Measurements from ENCODE around the gene PIP4K2C. TPM values are rescaled to one million over a fixed set of nuclear protein-coding genes. Genes with fewer than 3 reads are reported as not detected.

The PIP4K2C gene
- total RNA-seq, 1 experiment from 2014 or later, result 26.0 TPM

- peak overlapping the region; percentile 71 for H3K4me3 ChIP-seq (ENCODE audit: insufficient read depth, low read depth, low read length)
- H3K27me3 ChIP-seq (ENCODE audit: control insufficient read depth, insufficient read depth, low read length), result peaks cover 6% of the 10 kb centered on the region
- DNase-seq, result peak; percentile 72
- peaks cover 2% of the 10 kb centered on the region for H3K36me3 ChIP-seq (replicated peaks; ENCODE audit: control insufficient read depth, insufficient read depth, low read length)
Observed at GRCh38 chr12:57604992-57605810, 14.2 kb downstream of the PIP4K2C start.

GRCh38 chr12:57605811-57606311 lies 14.9 kb downstream of the PIP4K2C start:
- no peak overlapping the region; the same call in 1 of the 2 replicates for H3K4me3 ChIP-seq (ENCODE audit: insufficient read depth, low read depth, low read length)
- no peak for DNase-seq
- peaks cover 12% of the 10 kb centered on the region for H3K27me3 ChIP-seq (ENCODE audit: control insufficient read depth, insufficient read depth, low read length)
- H3K36me3 ChIP-seq (replicated peaks; ENCODE audit: control insufficient read depth, insufficient read depth, low read length), result peaks cover 2% of the 10 kb centered on the region

GRCh38 chr12:57606399-57606798 lies 15.4 kb downstream of the PIP4K2C start:
- Histone ChIP-seq H3K4me3 (ENCODE audit: insufficient read depth, low read depth, low read length) (no peak overlapping the region), H3K36me3 (replicated peaks; ENCODE audit: control insufficient read depth, insufficient read depth, low read length) (no peaks in the 10 kb centered on the region; the same call in 1 of the 2 replicates), H3K27me3 (ENCODE audit: control insufficient read depth, insufficient read depth, low read length) (peaks cover 18% of the 10 kb centered on the region)
- DNase-seq, result no peak

- peak; percentile 19 for DNase-seq
- Histone ChIP-seq H3K27me3 (ENCODE audit: control insufficient read depth, insufficient read depth, low read length) (peaks cover 20% of the 10 kb centered on the region), H3K4me3 (ENCODE audit: insufficient read depth, low read depth, low read length) (no peak overlapping the region), H3K36me3 (replicated peaks; ENCODE audit: control insufficient read depth, insufficient read depth, low read length) (no peaks in the 10 kb centered on the region; the same call in 1 of the 2 replicates)
Observed at GRCh38 chr12:57606821-57607220, 15.8 kb downstream of the PIP4K2C start.

GRCh38 chr12:57607958-57608663 lies 17.1 kb downstream of the PIP4K2C start:
- H3K36me3 ChIP-seq (replicated peaks; ENCODE audit: control insufficient read depth, insufficient read depth, low read length), result no peaks in the 10 kb centered on the region; the same call in 1 of the 2 replicates
- DNase-seq, result peak; percentile 19
- H3K27me3 ChIP-seq (ENCODE audit: control insufficient read depth, insufficient read depth, low read length), result peaks cover 33% of the 10 kb centered on the region
- H3K4me3 ChIP-seq (ENCODE audit: insufficient read depth, low read depth, low read length), result no peak overlapping the region

- DNase-seq, result peak; percentile 80
- peaks cover 43% of the 10 kb centered on the region for H3K27me3 ChIP-seq (ENCODE audit: control insufficient read depth, insufficient read depth, low read length)
- no peaks in the 10 kb centered on the region; the same call in 1 of the 2 replicates for H3K36me3 ChIP-seq (replicated peaks; ENCODE audit: control insufficient read depth, insufficient read depth, low read length)
- H3K4me3 ChIP-seq (ENCODE audit: insufficient read depth, low read depth, low read length), result peak overlapping the region; percentile 63
Observed at GRCh38 chr12:57609101-57609780, 18.2 kb downstream of the PIP4K2C start.

- Histone ChIP-seq H3K27me3 (ENCODE audit: control insufficient read depth, insufficient read depth, low read length) (peaks cover 51% of the 10 kb centered on the region), H3K36me3 (replicated peaks; ENCODE audit: control insufficient read depth, insufficient read depth, low read length) (no peaks in the 10 kb centered on the region; the same call in 1 of the 2 replicates), H3K4me3 (ENCODE audit: insufficient read depth, low read depth, low read length) (peak overlapping the region; percentile 63)
- peak; percentile 80 for DNase-seq
Observed at GRCh38 chr12:57609781-57610553, 19.0 kb downstream of the PIP4K2C start.

- peak; percentile 83 for DNase-seq
- Histone ChIP-seq H3K27me3 (ENCODE audit: control insufficient read depth, insufficient read depth, low read length) (peaks cover 57% of the 10 kb centered on the region), H3K4me3 (ENCODE audit: insufficient read depth, low read depth, low read length) (peak overlapping the region; percentile 63), H3K36me3 (replicated peaks; ENCODE audit: control insufficient read depth, insufficient read depth, low read length) (no peaks in the 10 kb centered on the region; the same call in 1 of the 2 replicates)
Observed at GRCh38 chr12:57610554-57611107, 19.6 kb downstream of the PIP4K2C start.

- DNase-seq, result peak; percentile 97
- Histone ChIP-seq H3K27me3 (ENCODE audit: control insufficient read depth, insufficient read depth, low read length) (peaks cover 64% of the 10 kb centered on the region), H3K36me3 (replicated peaks; ENCODE audit: control insufficient read depth, insufficient read depth, low read length) (no peaks in the 10 kb centered on the region; the same call in 1 of the 2 replicates), H3K4me3 (ENCODE audit: insufficient read depth, low read depth, low read length) (peak within 1 kb of the TSS; percentile 63)
Observed at GRCh38 chr12:57611108-57611826, 20.3 kb downstream of the PIP4K2C start, which contains the start of gene ARHGEF25. ARHGEF25 (plus strand) TSS chr12:57611435; CDS start chr12:57611895, 460 bp downstream.

GRCh38 chr12:57611827-57612710 lies 21.1 kb downstream of the PIP4K2C start:
- peaks cover 71% of the 10 kb centered on the region for H3K27me3 ChIP-seq (ENCODE audit: control insufficient read depth, insufficient read depth, low read length)
- H3K4me3 ChIP-seq (ENCODE audit: insufficient read depth, low read depth, low read length), result peak overlapping the region; percentile 63
- H3K36me3 ChIP-seq (replicated peaks; ENCODE audit: control insufficient read depth, insufficient read depth, low read length), result no peaks in the 10 kb centered on the region; the same call in 1 of the 2 replicates
- peak; percentile 64 for DNase-seq

GRCh38 chr12:57612711-57613426 lies 21.9 kb downstream of the PIP4K2C start:
- DNase-seq, result no peak
- Histone ChIP-seq H3K4me3 (ENCODE audit: insufficient read depth, low read depth, low read length) (no peak overlapping the region), H3K27me3 (ENCODE audit: control insufficient read depth, insufficient read depth, low read length) (peaks cover 79% of the 10 kb centered on the region), H3K36me3 (replicated peaks; ENCODE audit: control insufficient read depth, insufficient read depth, low read length) (no peaks in the 10 kb centered on the region; the same call in 1 of the 2 replicates)

Measured in H7 (cell line).